GM19193 (cell line): ENCODE measurements around the gene KRT71.

Experiments used
- POLR2A ChIP-seq: IDR thresholded peaks from 4 replicates; pipeline ENCODE4 v1.6.1; 2011; ENCODE audit not compliant: insufficient read depth, insufficient read length; ENCODE audit errors: extremely low read depth

KRT71 gene

DNA sequence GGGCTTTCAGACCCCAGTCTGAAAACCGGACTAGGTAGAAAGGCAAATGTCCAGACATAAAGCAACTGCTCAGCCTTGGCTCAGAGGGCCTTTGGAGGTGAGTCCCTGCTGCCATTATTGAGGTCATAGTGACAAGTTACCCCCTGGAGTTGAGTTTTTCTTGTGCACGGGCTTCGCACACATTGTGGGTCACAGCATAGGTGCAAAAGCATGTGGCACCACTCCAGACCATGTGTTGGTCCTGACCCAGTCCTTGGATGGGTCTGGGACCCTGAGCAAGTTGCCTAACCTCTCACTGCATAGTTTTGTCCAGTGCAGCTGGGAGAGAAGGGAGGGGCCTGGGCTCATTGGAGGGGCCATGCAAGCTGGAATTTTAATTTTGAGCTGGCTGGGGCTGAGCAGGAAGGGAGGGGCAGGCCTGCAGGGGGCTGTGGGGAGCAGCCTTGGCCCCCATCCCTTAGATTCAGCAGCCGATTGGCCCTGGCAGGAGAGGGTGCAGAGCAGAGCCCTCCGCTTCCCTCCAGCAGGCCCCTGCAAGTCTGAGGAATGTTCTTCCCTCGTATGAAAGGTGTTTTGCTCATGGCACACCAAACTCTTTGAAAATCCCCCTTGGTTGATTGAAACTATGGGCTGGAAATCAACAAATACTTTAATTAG lies 28.6 kb downstream of the KRT71 start:
- no peak for TF ChIP-seq POLR2A

DNA sequence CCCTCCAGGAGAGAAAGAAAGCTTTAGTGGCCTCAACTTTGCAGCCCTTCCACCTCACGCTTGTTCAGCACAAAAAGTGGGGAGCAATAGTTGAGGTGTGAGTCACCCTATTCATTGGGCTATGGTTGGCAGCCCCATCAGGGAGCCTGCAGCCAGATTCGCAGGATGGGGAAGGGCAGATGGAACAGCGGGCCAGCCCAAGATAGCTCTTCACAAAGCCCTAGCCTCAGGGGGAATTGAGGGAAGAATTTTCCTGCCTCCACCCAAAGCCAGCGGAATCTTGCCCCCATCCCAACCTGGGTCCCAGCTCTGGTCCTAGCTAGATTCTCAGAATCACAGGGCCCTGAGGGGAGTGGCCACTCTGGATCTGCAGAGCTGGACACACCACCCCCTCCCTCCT lies 29.1 kb downstream of the KRT71 start:
- no peak for TF ChIP-seq POLR2A

DNA sequence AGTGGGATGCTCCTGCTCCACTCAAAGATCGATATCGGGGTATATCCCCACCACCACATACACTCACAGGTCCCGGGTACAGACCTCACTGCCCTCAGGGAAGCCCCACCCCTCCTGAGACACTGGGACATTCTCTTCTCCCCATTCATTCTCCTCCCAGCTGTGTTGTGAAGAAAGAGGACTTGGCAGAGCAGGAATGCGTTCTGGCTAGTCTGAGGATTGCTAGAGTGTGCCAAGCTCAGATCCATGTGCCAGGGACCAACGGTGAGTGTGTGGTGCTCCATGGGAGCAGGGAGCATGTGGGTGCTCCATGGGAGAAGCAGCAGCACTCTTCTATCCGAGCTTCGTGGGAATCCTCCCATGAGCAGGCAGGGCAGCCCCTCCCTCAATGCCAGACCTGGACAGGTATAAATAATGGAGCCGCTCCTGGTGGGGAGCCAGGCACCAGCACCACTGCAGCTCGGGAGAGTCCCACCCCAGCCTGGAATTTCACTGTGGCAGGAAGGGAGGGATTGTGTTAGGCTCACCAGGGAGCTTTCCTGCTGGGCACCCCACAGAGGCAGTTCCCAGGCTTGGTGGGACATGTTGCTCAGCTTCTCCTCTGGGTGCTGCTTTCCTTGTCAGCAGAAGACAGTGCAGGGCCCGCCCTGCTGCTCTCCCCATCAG lies 30.5 kb downstream of the KRT71 start:
- no peak for TF ChIP-seq POLR2A

DNA sequence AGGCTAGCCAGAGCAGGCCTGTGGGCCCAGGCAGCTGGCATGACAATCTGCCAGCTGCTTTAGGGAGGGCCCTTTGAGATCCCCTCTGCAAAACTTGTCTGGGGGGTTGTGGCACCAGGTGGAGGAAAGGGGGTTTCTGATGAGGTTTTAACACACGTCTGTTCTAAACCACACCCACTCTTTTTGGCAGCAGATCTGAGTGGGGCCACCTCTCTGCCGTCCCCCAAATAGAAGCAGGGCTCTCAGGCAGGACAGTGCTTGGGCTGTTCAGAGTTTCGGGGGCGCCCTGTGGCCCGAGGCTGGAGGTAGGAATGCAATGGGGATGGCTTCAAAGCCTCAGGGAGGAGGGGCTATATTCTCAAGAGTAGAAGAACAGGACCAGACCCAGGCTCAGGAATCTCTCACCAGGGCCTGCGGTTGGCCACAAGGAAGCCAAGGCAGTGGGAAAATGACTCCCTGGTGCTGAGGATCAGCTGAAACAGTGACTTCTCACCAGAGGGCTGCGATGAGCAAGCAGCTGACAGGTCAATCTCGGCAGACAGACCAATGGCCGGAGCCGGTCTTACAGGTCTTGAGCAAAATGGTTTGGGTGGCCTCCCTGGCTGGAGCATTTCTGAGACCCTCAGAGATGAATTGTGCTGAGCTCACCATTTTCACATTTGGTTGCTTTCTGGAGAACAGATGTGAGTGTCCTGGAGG lies 31.2 kb downstream of the KRT71 start:
- TF ChIP-seq POLR2A, result no peak

DNA sequence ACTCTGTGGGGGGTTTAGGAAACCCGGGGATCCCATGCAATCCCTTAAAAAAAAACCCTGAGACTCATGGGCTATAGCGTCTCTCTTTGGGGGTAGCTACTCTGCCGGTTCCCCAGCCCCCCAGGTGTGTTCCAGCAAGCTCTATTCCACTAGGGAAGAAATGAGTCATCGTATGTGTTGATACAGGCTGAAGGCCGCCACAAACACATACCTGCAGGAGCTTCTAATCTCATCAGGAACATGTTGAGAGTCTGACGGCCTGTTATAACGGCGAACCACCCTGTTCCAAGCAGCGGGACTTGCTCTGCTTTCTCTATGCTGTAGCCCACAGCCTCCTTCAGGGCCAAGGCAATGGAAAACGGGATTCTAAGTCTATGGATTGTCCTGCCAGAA lies 31.8 kb downstream of the KRT71 start:
- TF ChIP-seq POLR2A, result no peak

DNA sequence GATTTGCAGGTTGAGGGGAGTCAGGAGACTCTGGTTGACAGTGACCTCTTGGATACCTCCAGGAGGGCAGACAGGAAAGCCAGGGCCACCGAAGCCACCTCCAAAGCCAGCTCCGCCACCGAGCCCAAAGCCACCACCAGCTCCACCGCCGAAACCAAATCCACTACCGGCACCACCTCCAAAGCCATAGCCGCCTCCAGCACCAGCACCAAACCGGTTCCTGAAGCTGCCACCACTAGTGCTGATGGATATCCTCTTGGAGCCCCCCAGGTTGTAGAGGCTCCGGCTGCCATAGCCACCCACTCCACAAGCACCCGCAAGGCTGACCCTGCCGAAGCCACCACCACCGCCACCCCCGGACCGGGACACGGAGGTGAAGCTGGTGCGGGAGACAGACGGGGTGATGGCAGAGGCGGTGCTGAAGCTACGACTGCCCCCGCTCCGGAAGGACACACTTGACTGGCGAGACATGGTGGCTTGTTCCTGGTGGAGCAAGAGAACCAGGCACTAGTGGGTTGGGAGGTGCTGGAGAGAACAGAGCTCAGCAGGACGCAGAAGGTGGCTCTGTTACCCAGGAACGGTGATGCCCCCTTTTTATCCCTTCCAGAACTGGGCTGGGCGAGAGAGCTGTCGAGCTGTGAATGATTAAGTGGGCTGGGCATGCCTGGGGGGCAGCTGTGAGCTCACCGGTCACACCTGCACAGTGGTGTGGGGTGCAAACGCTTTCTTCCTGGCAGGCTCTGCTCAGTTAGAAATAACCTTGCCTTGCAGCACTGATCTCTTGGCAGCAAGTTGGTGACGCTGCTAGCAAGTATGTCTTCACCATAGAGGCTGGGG lies 32.9 kb downstream of the KRT71 start, which contains the start of gene KRT5:
Gene KRT5, minus strand, starts transcription at position 569 of the 837 bp plus-strand sequence. Its CDS starts 98 bp downstream, at position 471.
- TF ChIP-seq POLR2A, result no peak

DNA sequence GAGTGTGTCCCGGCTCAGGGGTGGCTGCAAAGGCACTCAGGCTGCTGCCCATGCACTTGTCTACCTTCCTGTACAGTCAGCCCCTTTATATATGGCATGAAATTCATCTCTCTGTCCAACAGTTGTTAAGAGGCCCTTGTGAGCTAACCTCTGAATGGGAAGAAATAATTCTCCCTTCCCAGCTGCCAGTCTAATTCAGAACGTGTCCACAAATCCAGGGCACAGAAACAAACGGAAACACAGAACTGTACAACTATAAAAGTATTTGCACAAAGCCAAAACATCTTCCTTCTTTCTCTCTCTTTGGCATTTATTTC lies 33.6 kb downstream of the KRT71 start:
- TF ChIP-seq POLR2A, result no peak

DNA sequence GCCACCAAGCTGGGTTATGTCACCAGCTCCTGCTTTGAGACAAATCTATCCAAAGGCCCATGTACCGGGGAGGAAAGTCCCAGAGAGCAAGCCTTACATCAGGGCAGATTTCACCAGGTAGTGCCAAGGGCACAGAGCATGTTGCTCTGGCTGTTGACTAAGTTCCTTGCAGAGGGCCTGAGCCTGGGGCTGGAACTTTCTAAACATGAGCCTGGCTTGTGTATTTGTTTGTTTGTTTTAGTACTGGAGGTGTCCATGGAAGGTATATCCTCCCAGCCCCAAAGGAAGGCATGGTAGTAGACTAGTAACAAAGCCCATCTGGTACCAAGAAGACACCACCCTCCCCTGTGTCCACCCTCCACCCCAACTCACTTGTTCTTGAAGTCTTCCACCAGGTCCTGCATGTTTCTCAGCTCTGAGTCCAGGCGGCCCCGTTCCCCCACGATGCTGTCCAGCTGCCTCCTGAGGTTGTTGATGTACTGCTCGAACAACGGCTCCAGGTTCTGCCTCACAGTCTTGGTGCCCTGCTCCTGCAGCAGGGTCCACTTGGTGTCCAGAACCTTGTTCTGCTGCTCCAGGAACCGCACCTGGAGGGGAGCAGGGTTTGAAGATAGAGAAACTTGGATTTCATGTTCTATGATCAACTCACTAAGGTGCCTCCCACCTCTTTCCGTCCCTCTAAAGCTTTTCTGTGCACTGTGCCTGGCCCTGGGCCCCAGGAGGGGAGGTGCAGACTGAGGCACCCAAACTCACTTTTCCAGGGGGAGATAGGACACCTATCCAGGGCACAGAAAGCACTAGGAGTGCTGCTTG lies 34.2 kb downstream of the KRT71 start:
- no peak for TF ChIP-seq POLR2A

DNA sequence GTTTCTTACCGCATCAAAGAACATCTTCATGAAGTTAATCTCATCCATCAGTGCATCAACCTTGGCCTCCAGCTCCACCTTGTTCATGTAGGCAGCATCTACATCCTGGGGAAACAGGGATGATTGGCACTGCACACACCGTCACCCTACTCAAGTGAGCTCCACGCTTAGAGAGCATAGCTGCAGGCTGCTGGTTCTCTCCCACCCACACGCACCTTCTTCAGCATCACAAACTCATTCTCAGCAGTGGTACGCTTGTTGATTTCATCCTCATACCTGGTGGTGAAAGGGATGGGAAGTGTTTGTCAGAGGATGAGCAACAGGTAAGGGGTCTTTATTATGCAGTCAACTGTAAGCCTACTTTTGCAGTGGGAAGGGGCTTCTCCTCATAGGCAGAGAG lies 35.1 kb downstream of the KRT71 start:
- no peak for TF ChIP-seq POLR2A

DNA sequence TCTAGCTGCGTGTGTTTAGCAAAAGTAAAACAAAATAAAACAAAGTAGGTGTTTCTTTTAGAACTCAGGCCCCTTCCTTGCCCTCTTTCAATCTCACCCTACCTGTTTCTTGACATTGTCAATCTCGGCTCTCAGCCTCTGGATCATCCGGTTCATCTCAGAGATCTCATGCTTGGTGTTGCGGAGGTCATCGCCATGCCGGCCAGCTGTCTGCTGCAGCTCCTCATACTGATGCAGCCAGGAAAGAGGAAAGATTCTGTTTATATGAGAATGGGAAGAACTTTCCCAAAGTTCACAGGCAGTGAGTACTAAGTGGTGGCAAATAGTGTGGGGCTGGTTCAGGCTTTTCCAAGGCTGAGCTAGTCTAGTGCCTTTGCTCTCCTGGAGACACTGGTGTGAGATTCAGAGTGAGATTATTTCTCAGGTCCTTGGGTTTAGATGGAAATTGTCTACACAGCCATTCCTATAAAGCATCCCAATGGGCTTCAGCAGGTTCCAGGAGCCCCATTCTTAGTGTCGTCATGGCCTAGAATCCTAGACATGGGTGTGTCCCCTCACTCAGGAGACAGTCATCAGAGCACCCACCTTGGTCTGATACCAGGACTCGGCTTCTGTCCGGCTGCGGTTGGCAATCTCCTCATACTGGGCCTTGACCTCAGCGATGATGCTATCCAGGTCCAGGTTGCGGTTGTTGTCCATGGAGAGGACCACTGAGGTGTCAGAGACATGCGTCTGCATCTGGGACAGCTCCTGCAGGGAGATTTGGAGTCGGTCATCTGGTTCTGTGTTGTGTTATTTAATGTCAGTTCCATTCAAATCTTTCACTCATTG lies 35.7 kb downstream of the KRT71 start:
- TF ChIP-seq POLR2A, result no peak

DNA sequence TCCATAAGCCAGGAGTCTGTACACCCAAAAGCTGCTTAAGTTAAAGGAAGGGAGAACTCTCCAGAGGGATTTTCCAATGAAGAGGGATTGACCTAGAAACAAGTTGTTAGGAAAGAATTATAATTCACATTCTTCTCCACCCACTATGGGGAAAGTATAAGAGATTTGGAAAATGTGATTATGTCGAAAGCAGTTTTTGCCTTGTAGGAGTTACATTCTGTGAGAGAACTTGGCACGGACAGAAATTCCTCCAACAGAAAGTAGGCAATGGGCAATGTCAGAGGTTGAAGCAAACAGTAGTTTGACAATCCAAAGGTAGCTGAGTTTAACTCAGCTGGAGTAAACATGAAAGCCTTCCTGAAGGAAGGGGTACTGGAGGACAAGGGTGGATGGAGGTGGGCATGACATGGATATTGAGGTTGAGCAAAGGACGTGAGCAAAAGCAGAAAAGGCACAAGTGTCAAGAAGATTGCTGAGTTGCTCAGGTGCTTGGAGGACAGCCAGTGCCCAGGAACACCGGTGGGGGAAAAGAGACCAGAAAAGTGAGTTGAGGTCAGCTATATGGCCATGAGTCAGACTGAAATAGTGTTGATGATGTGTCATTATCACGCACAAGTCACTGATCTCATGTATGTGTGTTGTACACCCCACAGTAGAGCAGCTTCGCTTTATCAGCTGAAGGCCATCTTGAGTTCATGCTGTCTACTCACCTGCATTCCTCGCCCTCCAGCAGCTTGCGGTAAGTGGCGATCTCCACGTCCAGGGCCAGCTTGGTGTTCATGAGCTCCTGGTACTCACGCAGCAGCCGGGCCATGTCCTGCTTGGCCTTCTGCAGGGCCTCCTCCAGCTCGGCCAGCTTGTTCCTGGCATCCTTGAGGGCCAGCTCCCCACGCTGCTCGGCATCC lies 36.8 kb downstream of the KRT71 start:
- no peak for TF ChIP-seq POLR2A

DNA sequence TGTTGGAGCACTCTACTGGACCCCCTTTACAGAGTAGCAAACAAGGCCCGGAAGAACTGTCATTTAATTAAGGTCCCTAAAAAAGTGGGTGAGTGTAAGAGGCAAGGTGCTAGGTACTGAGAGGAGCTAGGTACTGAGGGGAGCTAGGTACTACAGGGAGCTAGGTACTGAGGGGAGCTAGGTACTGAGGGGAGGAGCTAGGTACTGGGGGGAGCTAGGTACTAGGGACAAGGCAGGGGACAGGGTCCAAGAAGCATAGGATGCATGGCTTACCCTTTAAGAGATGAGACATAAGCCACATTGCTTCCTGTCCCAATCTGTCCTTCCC lies 37.7 kb downstream of the KRT71 start:
- TF ChIP-seq POLR2A, result no peak
